GM19468 (cell line): Measurements from ENCODE around the gene CPLX3.

Experiments
- ATAC-seq: cut with Tn5 transposase; IDR thresholded peaks from one replicate; pipeline ENCODE4 v1.9.1; 2021; ENCODE audit warnings: mild to moderate bottlenecking, moderate library complexity, moderate number of reproducible peaks; ENCODE audit not compliant: unreplicated experiment; ENCODE audit errors: extremely low read depth

The CPLX3 gene

DNA sequence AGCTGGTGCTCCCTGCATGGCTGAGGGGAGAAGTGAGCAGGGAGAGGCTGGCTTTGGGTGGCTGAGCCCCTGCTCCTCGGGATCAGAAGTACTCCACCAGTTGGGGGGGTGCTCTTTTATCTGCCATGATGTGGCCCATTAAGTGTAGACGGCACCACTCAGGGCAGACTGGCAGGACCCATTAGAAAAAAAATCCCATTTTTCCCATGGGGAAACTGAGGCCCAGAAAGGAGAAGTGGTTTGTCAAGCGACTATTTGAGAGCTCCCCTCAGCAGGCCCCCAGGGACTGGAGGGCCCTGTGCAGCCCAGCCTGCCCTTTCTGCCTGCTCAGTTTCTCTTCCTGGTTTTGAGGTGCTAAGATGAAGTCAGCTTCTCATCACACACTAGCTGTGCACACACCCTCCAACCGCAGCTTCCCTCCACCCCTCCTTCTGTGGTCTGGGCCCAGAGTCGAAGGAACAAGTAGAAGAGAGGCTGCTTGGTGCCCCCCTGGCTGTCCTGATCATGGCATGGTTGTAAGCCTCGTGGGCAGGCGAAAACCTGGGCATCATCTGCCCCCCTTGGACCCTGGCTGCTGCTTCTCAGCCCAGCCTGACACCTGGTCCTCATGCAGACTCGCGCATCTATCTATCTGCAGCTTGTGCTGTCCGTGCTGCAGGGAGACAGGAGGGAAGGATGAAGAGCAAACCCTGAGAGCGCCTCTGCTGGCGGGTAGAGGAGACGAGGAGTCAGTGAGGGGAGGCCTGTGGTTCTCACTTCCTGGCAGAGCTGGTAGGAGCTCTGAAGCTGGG, 39.0 kb upstream of the CPLX3 start:
- ATAC-seq, result peak; percentile 31

GRCh38 chr15:74788042-74788682, 38.3 kb upstream of the CPLX3 start:
- no peak for ATAC-seq

- no peak for ATAC-seq
These were observed 37.7 kb upstream of the CPLX3 start for GRCh38 chr15:74788683-74789151.

DNA sequence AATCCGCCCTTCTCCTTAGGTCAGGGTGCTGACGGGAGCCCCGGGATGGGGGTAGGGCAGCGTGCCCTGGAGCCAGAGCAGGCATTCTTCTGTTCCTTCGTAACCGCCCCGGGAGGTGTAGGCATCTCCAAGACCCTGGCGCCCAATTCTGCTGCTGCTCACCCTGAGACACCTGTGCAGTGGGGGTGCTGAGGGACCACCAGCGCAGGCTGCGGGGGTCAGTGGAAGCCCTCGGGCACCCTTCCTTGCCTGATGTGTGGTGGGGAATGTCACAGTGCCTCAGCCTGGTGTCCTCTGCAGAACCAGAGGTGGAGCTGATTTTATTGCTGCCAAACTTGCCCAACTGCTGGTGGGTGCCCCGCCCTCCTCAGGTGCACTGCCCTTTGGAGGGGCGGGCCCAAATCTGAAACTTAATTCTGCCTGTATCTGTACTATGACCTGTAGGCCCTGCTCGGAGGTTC, 37.2 kb upstream of the CPLX3 start:
- ATAC-seq, result no peak

- ATAC-seq, result no peak
These were observed 36.7 kb upstream of the CPLX3 start for GRCh38 chr15:74789741-74790079.

DNA sequence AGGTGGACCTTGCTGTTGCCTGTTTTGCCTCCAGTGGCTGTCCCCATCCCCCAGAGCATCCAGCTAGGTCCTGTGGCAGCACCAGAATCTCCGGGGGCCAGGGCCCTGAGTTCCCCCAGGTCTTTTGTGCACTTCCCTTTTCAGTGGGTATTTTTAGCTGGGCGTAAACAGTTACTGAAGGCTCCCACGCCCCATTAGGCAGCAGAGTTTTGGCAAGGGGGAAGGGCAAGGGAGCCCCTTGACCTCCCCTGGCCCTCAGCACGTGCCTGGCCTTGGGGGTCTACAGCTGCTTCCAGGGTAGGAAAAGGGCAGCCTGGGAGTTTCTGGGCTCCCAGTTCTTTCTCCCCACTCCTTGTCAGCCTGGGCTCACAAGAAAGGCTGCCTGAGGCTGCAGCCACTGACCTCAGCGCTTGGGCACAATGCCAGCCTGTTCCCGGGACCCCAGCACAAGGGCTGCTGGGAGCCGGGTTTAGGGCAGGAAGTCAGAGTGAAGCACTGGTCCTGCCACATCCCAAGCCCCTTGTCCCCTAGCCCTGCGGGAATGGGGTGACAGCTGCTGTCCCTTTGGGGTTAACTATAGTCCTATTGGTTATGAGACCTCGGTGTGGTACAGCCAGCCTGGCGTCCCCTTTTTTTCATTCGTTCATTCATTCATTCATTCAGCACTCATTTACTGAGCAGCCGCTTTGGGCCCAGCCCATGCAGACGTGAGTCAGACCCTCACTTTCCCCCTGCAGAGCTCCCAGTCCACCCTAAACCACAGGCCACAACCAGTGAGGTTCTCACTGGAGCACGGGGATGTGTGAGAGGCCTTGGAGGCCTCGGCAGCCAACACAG, 36.1 kb upstream of the CPLX3 start:
- no peak for ATAC-seq

- ATAC-seq, result no peak
These were observed 35.4 kb upstream of the CPLX3 start for GRCh38 chr15:74791007-74791406.

GRCh38 chr15:74791667-74792066, 34.8 kb upstream of the CPLX3 start:
- ATAC-seq, result no peak

- no peak for ATAC-seq
These were observed 34.0 kb upstream of the CPLX3 start for GRCh38 chr15:74792227-74793016.

GRCh38 chr15:74793135-74794028, 33.0 kb upstream of the CPLX3 start:
- no peak for ATAC-seq

- ATAC-seq, result no peak
These were observed 32.0 kb upstream of the CPLX3 start for GRCh38 chr15:74794248-74794969.

DNA sequence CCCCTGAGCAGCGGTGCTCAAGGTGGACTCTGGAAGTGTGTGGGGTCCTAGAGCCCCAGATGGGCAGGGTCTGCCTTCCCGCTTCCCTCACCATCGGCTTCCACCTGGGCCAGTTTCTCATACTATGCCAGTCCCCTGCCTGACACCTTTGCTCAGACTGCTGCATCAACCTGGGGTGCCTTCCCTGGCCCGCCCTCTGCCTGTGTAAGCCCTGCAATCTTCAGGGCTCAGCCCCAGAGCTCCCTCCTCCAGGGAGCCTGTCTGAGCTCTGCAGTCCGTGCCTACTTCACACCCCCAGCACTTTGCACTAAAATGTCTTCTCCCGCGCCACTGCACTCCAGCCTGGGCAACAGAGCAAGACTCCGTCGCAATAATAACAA, 31.5 kb upstream of the CPLX3 start:
- no peak for ATAC-seq

- no peak for ATAC-seq
These were observed 30.3 kb upstream of the CPLX3 start for GRCh38 chr15:74795966-74796625.

- ATAC-seq, result no peak
These were observed 27.8 kb upstream of the CPLX3 start for GRCh38 chr15:74798388-74799254.

- no peak for ATAC-seq
These were observed 27.1 kb upstream of the CPLX3 start for GRCh38 chr15:74799255-74799855.

DNA sequence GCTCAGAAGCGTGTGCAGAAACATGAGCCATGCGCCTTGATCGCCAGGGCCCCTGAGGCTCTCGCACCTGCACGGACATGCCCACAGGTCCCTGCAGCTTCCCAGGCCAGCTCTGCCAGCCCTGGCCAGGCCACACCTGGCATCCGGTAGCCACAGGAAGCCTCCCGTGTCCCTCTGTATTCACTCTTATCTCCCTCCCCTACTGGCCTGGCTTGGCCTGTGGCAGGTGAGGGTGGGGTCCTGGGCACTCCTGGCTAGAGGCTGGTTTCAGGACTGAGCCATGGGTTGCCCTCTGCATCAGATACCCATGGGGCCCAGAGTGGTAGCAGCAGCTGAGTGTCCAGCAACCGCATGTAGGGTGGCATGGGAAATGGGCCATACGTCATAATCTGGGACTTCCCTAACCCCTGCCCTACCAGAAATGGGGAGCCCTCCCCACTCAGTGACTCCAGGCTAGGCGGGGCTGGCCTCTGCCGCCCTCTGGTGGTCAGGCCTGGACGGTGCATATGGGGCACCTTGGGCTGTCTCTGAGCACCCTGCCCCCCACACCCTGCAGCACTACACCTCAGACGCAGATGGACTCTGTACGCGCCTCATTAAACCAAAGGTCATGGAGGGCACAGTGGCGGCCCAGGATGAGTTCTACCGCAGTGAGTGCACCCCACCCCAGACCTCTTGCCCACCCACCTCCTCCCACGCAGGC, 26.4 kb upstream of the CPLX3 start:
- ATAC-seq, result peak; percentile 35
